HG02970 (cell line): ENCODE measurements around the gene NR2C2.
"Not testable (repeated sequence)": the region's sequence is repeated elsewhere in the genome, so short reads cannot be mapped to it uniquely, and the experiment has no call there.

ENCODE experiments used
- ATAC-seq: cut with Tn5 transposase; IDR thresholded peaks from one replicate; pipeline ENCODE4 v1.9.1; 2021; ENCODE audit warnings: mild to moderate bottlenecking, moderate library complexity, moderate number of reproducible peaks; ENCODE audit not compliant: unreplicated experiment, low FRiP score

NR2C2 gene

DNA sequence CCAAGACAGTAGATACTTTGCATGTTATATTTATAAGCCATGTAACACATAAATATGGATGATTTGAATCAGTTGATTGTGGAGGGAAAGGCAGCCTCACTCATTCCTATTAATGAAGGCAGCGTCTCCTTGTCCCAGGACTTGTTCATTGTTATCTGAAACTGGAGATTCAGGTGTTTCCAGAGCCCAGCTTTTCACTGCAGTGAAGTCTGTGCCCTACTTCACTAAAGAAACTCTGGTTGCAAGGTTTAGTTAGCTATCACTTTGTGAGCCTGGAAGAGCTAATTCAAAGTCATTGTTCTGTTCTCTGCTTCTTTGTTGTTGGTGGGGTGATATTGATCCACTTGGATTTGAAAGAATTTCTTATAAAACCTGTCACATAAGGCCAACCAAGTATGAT, 9.8 kb downstream of the NR2C2 start:
- ATAC-seq, result no peak

- ATAC-seq, result no peak
Observed at GRCh38 chr3:14957925-14958324, 10.5 kb downstream of the NR2C2 start.

- ATAC-seq, result no peak
Observed at GRCh38 chr3:14959359-14959943, 12.1 kb downstream of the NR2C2 start.

GRCh38 chr3:14962762-14963161, 15.4 kb downstream of the NR2C2 start:
- no peak for ATAC-seq

DNA sequence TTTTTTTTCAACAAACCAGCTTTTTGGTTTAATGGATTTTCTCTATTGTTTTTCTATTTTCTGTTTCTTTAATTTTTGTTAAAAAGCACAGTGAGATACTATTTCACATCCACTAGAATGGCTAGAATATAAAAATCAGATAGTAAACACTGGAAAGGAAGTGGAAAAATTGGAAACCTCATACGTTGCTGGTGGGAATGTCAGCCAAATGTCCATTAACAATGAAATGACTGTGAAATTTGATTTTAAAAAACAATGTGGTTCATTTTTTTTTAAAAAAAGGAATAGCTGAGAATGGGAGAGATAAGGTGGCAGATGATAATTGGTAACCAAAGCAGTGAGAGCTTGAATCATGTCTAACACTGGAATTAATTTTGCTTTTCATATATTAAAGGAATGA, 19.9 kb downstream of the NR2C2 start:
- ATAC-seq, result no peak

- ATAC-seq, result no peak
Observed at GRCh38 chr3:14969671-14970070, 22.3 kb downstream of the NR2C2 start.

DNA sequence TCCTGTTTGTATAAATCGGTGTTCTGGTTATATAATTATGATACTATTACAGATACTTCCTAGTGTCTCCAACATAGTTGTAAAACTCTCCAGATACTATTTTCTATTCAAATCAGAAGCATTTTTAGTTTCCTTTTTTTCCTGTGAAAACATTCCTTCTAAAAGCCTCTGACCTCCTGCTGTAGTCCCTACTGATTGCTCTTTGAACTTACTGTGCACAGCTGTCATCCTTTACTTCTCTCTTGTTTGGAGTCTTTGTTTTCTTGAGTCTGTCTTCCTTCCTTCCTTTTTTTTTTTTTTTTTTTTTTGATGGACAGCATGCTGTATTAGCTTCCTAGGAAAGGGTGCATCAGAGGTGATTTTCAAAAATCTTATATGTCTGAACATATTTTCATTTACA, 28.9 kb downstream of the NR2C2 start:
- no peak for ATAC-seq

DNA sequence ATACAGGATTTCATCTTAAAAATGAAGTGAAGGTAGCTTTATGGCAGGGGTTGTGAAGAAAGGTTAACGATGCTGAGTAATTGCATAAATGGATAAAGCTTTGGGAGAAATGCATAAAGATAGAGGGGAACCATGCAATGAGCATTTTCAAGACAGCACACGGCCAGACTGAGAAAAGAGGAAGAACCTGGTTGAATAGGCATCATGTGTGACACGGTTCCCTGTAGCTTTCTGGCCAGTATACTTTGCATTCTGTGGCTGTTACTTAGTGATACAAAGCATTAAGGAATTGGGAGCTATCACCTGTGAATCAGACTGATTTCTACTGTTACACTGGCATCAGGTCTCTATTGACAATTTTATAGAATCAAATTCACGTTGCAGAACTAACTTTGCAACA, 33.3 kb downstream of the NR2C2 start:
- no peak for ATAC-seq

DNA sequence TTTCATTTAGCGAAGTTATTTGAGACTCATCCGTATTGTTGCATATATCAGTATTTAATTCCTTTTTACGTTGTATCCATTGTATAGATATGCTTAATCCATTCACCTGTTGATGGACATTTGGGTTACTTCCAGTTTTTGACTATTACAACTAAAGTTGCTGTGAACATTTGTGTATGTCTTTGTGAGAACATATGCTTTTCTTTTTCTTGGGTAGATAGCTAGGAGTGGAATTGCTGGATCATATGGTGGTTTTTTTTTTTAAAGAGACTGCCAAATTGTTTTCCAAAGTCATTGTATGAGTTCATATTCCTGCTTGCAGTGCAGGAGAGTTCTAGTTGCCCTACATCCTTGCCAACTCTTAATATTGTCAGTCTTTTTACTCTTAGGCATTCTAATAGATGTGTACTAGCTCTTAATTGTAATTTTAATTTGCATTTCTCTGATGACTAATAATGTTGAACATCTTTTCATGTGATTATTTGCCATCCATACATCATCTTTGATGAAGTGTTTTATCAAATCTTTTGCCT, 37.3 kb downstream of the NR2C2 start:
- no peak for ATAC-seq

DNA sequence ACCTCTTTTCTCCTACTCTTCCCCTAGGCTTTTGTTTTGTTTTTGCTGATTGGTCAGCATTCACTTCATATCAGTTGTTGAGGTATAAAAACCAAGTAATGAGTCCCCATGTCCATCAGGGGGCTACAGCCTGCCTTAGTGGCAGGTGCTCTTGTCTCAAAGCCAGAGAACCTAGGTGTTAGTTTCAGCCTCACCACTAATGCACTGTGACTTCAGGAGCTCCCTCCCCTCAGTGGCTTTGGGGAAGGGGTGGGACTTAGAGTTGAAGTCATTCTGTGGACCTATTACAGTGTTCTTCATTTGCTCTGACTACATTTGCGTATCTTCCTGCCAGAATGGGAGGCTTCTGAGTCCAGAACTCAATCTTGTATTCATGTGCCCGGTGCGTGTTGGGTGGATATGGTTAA, 41.6 kb downstream of the NR2C2 start:
- ATAC-seq, result peak; percentile 98

DNA sequence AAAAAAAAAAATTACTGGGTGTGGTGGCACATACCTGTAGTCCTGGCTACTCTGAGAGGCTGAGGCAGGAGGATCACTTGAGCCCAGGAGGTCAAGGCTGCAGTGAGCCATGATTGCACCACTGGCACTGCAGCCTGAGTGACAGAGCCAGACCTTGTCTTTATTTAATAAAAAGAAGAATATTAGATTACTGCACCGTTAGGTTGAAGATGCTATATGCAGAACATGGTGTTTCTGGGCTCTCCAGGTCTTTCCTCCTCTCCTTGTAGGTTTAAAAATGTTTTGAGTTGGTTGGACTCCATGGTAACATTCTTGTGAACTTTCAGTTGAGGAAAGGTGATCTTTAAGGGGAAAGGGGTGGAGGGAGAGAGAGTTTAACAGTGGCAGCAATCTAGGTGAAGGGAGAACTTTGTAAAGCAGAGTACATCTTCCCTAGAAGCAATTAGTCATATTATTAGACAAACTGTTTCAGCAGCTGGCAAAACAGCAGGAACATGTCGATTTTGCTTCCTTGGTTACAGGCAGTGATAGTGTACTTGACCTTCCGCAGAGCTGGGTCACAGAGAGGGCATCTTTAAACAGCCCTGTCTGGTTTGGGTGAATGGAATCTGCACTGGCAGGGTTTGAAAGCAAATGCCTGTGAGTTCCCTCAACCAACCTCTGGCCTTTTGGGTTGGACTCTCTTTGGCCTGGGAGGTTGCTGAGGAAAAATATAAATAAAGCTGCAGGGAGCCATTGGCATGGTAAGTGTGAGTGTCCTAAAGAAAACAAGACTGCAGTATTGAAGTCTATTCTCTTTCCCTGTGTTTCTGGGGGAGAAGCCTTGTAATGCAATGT, 42.8 kb downstream of the NR2C2 start:
- ATAC-seq, result no peak

- no peak for ATAC-seq
Observed at GRCh38 chr3:14990780-14991148, 43.4 kb downstream of the NR2C2 start.

GRCh38 chr3:14991151-14991742, 43.9 kb downstream of the NR2C2 start:
- ATAC-seq, result no peak

DNA sequence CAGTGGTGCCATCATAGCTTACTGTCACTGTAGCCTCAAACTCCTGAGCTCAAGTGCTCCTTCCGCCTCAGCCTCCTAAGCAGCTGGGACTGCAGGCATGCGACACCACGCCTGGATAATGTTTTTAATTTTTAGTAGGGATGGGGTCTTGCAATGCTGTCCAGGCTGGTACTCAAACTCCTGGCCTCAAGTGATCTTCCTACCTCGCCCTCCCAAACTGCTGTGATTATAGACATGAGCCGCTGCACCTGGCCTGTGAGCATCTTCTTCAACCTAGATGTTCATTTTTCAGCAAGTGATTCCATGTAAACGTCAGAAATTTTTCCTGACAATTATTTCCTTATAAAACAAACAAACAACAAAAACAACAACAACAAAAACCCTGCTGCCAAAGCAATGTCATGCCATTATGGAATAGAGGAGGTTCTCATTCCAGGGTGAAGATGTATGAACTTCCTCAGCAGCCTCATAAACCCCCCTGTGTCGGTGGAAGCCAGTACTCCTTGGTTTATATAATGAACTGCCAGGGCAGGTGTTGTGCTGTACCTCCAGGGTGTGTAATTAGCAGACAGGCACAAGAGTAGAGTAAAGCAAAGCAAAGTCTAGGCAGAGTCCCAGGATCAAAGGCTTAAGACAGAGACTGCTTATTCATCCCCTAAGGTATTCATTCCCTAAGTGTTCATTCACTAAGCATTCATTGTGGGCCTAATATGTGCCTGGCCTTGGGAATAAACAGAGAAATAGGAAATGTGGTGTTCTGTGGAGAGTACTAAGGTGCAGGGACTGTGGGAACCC, 44.6 kb downstream of the NR2C2 start:
- ATAC-seq, result no peak

- ATAC-seq, result no peak
Observed at GRCh38 chr3:14997941-14998340, 50.6 kb downstream of the NR2C2 start.

GRCh38 chr3:14999182-14999581, 51.8 kb downstream of the NR2C2 start:
- not testable (repeated sequence) for ATAC-seq

GRCh38 chr3:15007681-15008141, 60.3 kb downstream of the NR2C2 start:
- ATAC-seq, result no peak

DNA sequence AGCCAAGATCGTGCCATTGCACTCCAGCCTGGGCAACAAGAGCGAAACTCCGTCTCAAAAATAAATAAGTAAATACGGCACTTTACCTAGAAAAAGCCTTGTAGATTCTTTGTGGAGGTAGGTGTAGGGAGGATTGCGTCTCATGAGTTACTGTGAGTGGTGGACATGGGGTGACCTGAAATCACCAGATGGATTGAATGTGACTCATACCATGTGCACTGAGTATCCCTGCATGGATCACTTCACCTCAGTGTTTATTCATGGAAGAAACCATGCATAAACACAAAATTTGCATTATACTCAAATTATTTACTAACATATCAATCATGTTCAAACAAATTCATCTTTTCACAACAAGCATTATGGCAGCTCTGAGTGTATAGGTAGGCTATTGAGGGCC, 61.8 kb downstream of the NR2C2 start:
- ATAC-seq, result no peak

DNA sequence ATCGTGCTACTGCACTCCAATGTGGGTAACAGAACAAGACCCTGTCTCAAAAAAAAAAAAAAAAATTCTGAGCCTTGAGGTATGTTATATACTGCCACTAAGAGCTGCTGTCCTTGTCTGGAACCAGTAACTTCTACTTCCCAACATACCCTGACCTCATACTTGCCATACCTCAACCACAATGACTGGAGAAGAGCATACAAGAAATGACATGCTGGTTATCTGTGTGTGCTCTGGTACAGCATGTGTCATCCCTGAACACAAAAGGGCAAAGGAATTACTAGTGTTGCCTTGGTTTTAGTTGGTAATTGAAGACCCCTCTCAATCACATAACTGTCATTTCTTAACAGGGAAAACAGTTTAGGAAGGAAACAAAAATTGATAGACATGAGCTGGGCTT, 63.3 kb downstream of the NR2C2 start:
- no peak for ATAC-seq

DNA sequence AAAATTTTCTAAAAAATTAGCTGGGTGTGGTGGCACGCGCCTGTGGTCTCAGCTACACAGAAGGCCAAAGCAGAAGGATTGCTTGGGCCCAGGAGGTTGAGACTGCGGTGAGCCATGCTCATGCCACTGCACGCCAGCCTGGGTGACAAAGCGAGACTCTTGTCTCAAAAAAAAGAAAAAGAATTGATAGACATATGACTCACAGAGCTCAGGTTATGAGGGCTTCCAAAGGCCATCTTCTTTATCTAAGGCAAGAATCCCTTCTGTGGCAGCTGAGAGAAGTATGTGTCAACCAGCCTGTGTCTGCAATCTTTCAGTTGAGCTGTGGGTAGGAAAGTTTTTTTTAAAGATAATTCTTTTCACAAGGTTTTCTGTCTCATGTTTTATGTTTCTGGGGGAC, 63.8 kb downstream of the NR2C2 start:
- no peak for ATAC-seq
